IPS DF 19.7 (cell line): ENCODE measurements around the gene OMA1.
A peak's percentile ranks its signal among the peaks of the same experiment; 100 is the strongest.
"Not testable (repeated sequence)": the region's sequence is repeated elsewhere in the genome, so short reads cannot be mapped to it uniquely, and the experiment has no call there.

Experiments
- DNase-seq: peaks from one replicate; pipeline ENCODE4 v3.0.0-alpha.2; 2013; ENCODE audit warnings: low read depth, low spot score

Gene OMA1

DNA sequence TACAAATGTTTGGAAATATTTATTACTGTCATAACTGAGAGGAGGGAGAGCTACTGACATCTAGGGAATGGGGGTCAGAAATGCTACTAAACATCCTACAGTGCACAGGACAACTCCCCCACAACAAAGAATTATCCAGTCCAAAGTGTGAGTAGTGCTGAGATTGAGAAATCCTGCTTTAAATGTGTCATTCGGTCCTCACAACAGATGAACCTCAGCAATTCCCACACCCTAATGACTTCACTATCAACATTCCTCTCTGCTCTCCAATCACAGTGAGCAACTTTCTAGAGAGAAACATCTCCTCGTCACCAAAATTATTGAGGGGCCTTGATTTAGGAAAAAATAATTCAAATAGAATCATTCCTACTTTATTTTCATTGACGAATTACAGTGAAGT, 18.0 kb downstream of the OMA1 start:
- no peak for DNase-seq

DNA sequence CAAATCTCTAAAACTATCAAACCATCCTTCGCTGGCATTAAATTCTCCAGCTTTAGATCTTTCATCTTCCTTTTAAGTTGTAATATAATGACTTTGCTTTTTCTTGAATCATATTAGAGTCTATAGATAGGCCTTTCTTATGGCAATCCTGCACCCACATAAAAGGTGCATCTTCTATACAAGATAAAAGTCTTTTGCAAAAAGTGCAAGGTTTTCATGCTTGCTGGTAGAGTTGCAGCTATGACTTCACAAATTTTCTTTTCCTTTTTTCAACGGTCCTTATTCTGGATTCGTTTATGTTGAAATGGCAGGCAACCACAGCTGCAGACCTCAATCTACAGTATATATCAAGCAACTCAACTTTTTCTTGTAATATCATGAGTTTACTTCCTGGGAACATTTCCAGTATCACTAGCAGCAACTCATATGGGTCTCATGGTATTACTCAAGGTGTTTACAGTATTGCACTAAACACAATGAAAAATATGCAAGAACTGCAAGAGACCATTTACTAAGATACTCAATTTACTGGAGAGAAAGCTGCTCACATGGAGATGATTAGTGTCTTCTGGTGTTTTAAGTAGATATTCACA, 22.1 kb downstream of the OMA1 start:
- DNase-seq: no peak

DNA sequence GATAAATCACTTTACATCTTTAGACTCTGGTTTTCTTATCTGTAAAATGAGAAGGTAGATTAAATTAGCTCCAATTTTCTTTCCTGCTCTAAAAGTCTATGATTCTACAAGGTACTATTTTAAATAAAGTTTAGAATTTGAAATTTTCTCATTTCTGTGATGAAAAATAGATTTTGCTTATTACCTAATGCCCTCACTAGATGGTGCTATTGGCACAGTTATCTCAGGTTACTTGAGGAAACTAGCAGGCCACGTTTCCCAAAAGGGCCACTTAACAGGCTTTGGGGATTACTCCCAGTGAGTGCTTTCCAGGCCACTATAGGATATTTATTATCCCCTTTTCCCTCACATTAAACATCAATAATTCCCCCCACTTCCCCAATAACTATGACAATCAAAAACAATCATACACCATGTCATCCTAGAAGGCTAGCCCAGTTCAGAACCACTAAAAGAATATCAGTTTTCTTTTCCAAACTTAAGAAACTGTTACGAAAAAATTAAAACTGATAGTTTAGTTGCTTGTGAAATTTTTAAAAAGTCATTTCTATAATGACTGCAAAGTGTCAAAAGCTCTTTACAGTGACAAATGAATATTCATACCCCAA, 30.6 kb downstream of the OMA1 start:
- DNase-seq: peak; percentile 20

DNA sequence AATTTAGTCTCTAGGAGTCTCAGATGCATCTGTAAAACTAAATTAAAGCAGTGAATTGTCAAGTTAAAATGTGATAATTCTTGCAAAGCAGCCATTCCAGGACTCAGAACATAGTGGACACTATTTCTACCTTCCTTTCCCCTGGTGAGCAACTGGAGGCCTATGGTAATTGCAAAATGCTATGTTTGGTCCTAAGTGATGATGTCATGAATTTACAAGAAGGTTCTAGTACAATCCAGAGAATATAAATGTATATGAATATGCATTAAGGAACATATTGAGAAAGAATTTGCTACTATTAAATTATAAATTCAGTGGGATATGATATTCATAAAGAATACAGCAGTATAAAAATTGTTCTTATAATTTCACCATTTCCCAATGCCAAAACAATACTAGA, 32.6 kb downstream of the OMA1 start:
- DNase-seq: no peak

DNA sequence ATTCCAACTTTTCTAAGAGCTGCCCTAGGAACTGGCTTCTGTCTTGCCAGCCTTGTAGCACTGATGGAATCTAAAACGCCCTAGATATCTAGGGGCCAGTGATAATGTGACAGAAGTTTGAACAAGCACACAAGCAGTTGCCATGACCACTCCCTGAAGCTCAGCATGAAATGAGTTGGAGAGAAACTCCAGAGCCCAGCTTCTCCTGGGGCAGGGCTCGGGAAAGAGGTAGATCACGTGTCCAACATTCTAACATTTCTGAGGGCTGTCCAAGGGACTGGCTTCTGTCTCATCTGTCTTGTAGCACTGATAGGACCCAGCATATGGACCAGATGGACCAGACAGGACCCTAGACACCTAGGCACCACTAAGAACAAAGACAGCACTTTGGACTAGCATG, 37.9 kb downstream of the OMA1 start:
- no peak for DNase-seq

DNA sequence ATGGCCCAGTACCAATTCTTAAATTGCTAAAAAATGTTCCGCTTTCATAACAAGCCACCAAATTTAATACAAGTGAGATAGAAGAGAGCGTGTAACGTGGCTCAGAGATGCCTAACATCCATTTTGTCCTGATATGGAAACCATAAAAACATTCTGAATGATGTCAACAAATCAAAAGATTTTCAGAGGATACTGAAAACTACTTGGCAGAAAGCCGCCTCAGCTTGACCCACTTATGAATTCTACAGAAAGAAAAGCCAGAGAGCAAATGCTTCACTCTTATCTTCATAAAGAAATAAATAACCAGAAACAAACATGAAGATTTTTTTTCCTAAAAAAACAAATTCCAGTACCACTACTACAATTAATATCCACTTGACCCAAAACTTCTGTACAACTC, 41.2 kb downstream of the OMA1 start:
- no peak for DNase-seq

DNA sequence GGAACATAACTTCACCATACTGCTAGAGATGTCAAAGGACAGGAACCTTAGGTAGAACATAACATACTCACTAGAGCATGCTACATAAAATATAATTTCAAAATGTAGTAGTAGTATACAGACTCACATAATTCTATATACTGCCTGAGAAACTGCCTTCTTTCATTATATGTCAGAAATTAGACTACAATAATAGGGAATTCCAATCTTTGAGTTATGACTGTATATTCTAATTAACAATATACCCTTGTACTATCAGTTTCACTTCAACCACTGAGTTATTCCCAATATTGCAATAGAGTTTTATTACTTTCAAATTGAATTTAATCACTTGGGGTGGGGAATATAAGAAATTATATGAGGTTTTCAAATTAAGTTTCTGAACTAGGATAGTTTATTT, 44.0 kb downstream of the OMA1 start:
- no peak for DNase-seq

DNA sequence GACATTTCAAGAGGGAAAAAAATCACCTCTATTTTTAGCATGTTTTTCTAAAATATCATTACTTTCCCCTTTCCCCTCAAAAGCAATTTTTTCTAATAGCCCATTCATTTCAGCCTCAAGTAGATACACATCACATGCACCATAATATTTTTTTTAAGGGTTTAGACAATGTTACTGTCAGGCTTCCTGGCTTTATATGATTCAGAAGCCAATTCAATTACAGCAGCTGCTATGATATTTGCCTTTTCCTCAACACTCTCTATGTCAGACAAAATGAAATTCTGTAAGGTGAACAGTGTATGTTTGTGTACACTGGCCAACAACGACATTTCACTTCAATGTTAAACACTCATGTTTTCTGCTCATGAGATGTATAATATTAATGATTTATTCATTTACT, 46.5 kb downstream of the OMA1 start:
- DNase-seq: no peak

DNA sequence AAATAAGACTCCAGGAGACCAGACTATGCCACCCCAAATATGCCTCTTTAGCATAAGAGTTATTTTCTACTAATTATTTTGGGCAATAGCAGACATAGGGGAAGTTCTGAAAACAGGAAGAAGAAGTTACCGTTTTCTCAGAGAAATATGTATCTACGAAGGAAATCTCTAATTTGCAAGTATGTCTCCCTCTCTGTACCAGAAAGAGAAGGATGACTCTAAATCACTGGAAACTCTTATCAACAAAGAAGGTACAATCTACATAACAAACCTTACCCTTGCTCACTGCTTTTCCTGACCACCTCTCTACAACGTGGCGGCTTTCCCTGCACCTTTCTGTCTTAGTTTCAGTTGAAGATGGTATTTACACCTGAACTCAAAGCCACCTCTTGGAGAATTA, 49.0 kb downstream of the OMA1 start:
- DNase-seq: no peak

DNA sequence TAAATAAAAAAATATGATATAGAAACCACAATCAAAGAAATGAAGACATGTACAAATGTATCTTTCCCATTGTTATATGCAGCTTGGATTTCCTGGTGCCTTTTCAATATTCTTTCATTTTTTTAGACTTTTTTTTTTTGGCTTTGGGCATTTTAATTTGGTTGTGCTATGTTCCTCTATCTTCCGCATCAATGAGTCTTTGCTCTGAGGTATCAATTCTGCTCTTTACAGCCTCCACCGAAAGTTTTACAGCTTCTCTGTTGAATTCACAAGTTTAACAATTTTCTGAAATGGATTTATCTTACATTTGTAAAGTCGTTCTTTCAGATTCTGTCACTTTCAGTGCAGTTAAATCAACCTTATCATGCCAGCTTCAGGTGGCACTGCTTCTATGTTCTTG, 50.5 kb downstream of the OMA1 start:
- no peak for DNase-seq

DNA sequence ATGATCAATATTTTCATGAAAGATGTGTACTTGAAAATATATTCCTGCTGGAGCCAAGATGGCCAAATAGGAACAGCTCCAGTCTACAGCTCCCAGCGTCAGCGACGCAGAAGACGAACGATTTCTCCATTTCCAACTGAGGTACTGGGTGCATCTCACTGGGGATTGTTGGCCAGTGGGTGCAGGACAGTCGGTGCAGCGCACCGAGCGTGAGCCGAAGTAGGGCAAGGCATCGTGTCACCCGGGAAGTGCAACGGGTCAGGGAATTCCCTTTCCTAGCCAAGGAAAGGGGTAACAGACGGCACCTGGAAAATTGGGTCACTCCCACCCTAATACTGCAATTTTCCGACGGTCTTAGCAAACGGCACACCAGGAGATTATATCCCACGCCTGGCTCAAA, 57.6 kb downstream of the OMA1 start:
- not testable (repeated sequence) for DNase-seq

DNA sequence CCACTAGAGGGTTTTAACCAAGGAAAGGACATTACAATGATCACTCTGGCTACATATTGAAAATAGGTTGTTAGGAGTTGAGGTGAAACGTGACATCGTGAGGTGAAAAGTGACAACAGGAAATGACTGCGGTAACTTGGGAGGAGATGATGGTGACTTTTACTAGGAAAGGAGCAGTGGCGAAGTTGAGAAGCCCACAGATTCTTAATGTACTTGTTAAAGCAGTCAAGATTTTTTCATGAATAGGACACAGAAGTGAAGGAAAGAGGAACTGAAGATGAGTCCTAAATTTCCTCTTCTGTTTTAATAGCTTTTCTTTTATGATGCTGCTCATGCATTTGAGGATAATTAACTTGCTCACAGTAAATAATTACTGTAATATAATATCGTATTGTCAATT, 59.5 kb downstream of the OMA1 start:
- no peak for DNase-seq

DNA sequence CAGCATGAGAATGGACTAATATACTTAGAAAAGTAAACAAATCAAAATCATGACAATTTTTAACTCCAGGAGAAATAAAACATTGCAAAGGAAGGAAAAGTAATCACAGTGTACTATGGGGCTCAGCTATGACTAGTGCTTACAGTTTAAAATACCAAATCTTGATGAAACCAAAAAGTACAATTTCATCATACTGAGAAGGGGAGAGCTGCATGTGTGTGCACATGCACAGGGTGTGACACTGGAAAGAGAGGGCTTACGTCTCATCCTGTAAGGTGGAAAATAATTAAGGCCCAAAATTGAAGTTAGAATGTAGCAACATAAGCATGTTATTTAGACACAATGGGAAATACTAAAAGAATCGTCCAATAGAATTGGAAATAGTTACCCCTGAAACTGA, 64.6 kb downstream of the OMA1 start:
- no peak for DNase-seq

DNA sequence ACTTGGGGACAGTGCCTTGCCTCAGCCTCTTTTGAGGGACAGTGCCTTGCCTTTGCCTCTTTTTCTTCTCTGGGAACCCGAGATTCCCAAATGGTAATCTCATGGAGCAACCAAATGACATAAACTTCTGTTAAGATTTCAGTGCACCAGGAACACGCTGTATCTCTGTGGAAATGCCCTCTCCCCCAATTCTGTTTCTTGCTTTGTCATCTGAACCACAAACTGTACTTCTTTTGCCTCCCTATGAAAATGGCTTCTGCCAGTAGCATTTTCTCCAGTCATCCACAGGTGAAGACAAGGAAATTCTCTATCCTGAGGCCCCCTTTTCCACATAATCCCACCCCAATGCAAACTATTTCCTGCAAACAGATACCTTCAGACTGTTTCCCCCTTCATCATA, 66.3 kb downstream of the OMA1 start:
- no peak for DNase-seq

DNA sequence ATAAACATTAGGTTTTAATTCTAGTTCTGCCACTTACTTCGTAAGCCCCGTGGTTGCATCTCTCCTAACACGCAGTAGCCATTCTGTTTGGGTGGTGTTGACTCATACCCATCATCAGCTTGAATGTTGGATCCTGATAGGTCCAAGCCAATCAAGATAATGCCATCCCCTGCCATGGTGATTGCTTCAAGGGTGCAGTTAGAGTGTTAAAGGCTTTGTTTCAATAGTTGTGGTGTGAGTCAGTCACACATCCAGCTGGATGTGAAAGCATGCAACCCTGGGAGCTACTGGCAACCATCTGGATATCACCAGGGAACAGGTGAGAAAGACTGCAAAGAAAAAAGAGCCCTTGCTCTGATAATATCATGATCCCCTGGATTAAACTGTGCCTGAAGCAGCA, 69.1 kb downstream of the OMA1 start:
- DNase-seq: no peak

DNA sequence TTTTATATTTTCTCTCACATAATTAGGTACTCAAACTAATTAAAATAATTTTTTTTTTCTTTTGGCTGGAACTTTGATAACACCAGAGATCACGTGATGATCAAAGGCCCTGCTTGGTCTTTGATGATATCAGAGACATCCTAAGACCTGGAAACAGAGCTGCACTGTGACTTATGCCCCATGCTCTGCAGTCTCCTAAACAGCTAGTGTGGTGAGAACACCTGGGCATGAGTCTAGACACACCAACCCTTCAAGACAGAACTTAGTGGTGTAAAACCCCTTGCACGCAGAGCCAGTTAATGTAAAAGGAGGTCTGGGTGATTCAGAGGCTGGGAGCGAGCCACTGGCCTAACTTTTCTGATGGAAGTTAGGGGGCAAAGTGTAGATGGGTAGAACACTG, 70.3 kb downstream of the OMA1 start:
- DNase-seq: no peak

DNA sequence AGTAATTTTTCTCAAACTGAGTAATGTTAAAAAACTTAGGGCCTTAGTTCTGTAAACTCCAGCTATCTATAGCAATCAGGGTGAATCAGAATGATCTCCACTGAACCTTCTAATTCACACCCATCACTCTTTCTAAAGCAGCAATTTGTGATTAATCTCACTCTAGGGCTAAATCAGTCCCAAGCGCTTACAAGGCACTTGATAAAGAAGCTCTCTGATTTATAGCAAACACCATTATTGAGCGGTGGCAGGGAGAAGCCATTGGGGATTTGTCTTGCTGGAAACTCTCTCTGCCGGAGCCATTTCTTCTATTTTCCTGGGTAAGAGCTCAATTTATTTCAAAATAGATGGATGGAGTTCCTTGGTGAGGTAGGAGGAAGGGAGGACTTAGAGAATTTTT, 77.0 kb downstream of the OMA1 start:
- DNase-seq: no peak

DNA sequence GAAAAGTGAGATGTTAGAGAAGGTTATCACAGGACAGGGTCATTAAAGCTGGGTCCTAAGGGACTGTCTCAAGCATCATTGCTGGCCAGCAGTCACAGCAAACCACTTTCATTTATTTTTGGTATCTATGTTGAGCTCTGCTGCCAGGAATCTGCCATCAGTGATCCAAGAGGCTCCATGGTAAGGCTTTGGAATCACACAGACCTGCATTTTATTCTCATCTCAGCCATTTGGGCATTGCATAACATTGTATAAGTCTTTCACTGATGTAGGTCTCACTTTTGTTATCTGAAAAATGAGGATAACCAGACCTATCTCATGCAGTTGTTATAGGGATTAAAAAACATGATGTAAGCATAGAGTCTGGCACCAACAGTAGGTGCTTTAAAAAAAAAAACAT, 77.5 kb downstream of the OMA1 start:
- no peak for DNase-seq

DNA sequence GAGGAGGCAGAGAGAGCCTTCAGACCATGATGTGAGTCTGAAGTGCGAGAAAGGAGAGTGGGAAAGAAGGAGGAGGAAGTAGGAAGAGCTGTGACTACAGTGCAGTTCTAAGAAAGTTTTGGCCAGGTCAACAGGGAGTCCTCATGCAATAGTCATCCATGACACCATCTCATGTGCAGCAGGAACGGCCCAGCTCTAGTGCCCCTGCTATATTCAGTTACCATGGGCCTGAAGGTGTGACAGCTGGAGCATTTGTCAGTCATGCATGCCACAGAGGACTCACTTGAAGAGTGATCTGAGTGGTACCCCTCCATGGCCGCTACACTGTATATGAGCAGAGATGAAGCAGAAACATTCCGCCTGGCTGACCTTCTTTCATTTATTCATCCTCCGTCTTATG, 77.9 kb downstream of the OMA1 start:
- no peak for DNase-seq

DNA sequence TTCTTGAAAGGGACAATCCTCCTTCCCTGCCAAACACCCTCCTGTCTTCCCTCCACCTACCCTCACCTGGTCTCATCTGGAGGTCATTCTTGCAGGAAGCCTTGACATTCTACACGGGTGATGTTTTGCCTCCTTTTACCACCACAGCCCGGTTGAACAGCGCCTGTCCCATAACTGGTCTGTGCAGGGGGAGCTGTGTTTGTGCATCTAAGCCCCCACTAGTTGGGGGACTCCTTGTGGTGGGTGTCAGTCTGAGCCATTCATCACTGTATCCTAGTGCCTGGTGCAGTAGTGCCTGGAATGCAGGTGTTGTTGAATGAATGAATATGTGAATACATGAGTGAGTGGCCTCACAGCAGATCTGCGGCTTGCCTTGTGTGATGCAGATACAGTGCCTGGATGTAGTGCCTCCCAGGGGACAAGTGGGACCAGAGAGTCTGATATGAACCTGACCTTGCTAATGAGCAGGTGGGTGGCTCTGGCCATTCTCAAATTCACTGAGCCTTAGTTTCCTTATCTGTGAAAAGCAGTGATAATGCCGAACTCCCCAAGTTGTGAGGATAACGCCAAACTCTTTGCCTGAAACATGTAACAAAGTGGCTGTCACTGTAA, 79.8 kb downstream of the OMA1 start:
- DNase-seq: no peak

DNA sequence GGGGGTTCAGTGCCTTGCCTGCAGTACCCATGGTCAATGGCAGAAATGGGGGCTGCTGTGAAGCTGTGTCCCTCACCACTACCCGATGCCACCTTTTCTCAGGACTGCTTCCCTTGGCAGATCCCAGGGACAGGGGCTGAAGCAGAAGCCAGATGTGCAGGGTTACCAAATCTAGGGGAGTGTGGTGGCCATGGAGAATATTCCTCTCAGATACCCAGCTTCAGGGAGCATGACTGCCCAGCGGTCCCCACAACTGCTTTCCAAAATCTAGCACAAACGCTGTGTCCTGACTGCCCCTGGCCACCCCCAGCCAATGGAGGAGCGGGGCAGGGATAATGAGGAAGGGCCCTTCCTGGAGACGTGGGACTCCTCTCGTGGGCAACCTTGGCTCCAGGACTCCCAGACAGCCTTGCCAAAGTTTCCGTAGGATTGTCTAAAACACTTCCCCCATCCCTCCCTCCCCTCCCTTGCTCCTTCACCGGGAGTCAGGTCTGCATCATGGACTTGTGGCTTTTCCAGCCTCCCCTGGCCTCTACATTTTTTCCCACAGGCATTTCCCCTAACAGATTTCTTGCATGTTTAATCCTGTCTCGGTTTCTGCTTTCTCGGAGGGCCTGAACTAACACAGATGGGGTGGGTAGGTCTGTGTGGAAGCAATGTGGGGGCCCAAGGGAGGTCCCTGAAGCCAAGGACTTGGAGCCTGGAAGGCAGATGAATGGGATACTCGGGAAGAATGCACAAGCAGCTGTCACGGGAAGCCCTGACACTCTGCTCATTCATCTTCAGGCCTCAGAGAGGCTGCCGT, 80.5 kb downstream of the OMA1 start:
- DNase-seq: no peak

DNA sequence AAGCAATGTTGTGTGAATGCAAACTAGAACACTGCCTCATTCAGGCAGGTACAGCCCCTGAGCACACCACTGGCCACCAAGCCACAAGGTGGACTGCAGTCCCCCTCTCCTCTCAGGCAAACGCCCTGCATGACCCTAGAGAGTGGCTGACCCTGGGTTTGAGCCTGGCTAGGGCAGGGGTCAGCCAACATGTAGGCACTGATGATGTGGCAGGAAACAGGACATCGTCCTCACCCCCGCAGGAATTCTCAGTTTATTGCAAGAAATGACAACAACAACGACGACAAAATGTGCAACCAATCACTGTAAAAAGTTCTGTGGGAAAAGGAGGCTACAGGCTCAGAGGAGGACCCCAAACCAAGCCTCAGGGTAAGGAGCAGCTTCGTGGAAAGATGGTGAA, 81.3 kb downstream of the OMA1 start:
- no peak for DNase-seq

DNA sequence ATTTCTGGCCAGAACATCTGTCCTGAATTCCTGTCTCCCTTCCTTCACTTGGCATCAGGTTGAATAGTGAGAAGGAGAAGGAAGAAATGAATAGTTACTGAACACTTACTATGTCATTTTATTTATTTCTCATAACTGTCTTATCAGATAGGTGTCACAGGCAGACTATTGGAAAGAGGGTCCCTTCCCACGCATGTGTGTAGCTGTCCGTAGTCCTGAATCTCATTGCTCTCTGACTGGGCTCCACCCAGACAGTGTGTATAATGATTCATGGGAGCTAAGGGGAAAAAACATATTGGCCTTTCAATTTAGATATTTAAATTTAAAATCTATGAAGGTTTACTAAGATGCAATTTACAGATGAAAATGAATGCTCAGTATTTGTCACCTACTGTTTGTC, 86.1 kb downstream of the OMA1 start:
- no peak for DNase-seq
